ENCODE results near the gene SH3BGRL. TPM values are rescaled to one million over a fixed set of nuclear protein-coding genes. Genes with fewer than 3 reads are reported as not detected.

Gene SH3BGRL
- total and polyA plus RNA-seq, 9 of the 15 experiments (the other 6 are each of a cell fraction or from before 2014, with no cell fraction given) = 21.3 to 74.3 (median 45.4) TPM

GRCh38 chrX:81201671-81202455 is at the start of gene SH3BGRL, which contains the start of gene HMGN5 (continued):
- TF ChIP-seq, protein P1, sequence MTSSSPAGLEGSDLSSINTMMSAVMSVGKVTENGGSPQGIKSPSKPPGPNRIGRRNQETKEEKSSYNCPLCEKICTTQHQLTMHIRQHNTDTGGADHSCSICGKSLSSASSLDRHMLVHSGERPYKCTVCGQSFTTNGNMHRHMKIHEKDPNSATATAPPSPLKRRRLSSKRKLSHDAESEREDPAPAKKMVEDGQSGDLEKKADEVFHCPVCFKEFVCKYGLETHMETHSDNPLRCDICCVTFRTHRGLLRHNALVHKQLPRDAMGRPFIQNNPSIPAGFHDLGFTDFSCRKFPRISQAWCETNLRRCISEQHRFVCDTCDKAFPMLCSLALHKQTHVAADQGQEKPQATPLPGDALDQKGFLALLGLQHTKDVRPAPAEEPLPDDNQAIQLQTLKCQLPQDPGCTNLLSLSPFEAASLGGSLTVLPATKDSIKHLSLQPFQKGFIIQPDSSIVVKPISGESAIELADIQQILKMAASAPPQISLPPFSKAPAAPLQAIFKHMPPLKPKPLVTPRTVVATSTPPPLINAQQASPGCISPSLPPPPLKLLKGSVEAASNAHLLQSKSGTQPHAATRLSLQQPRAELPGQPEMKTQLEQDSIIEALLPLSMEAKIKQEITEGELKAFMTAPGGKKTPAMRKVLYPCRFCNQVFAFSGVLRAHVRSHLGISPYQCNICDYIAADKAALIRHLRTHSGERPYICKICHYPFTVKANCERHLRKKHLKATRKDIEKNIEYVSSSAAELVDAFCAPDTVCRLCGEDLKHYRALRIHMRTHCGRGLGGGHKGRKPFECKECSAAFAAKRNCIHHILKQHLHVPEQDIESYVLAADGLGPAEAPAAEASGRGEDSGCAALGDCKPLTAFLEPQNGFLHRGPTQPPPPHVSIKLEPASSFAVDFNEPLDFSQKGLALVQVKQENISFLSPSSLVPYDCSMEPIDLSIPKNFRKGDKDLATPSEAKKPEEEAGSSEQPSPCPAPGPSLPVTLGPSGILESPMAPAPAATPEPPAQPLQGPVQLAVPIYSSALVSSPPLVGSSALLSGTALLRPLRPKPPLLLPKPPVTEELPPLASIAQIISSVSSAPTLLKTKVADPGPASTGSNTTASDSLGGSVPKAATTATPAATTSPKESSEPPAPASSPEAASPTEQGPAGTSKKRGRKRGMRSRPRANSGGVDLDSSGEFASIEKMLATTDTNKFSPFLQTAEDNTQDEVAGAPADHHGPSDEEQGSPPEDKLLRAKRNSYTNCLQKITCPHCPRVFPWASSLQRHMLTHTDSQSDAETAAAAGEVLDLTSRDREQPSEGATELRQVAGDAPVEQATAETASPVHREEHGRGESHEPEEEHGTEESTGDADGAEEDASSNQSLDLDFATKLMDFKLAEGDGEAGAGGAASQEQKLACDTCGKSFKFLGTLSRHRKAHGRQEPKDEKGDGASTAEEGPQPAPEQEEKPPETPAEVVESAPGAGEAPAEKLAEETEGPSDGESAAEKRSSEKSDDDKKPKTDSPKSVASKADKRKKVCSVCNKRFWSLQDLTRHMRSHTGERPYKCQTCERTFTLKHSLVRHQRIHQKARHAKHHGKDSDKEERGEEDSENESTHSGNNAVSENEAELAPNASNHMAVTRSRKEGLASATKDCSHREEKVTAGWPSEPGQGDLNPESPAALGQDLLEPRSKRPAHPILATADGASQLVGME (CRISPR knock-in tag; IDR thresholded peaks at IDR 0.05) = no peak
- TF ChIP-seq PML (IDR thresholded peaks at IDR 0.05; ENCODE audit: low read length) (no peak), CBX8 (IDR thresholded peaks at IDR 0.05; ENCODE audit: borderline replicate concordance, extremely low read depth, low read depth, low read length, poor library complexity, severe bottlenecking) (no peak), TSC22D4 (tag; IDR thresholded peaks at IDR 0.05) (no peak), POLR2A (conservative IDR thresholded peaks at IDR 0.05) (peak; percentile 57), ZNF347 (CRISPR knock-in tag; IDR thresholded peaks at IDR 0.05; ENCODE audit: low read depth) (no peak), NFRKB (IDR thresholded peaks at IDR 0.05; ENCODE audit: low read depth) (0 out of 2 replicates have a peak, but pooled peaks have one; percentile 25), CXXC5 (CRISPR knock-in tag; IDR thresholded peaks at IDR 0.05) (no peak), KDM5B (IDR thresholded peaks at IDR 0.05; ENCODE audit: insufficient replicate concordance, low read depth, low read length) (peak; percentile 50), E2F3 (CRISPR knock-in tag; IDR thresholded peaks at IDR 0.05) (no peak), POLR2G (IDR thresholded peaks at IDR 0.05; ENCODE audit: low read depth, low read length) (peak; percentile 35; the same call in 1 of the 2 replicates), MTA3 (IDR thresholded peaks at IDR 0.05; ENCODE audit: borderline replicate concordance) (no peak), TAF1 (IDR thresholded peaks at IDR 0.05; ENCODE audit: control insufficient read depth, extremely low read depth, insufficient read depth, low read length, severe bottlenecking) (peak; percentile 12), ILF3 (IDR thresholded peaks at IDR 0.05; ENCODE audit: borderline replicate concordance) (no peak), MAZ (CRISPR knock-in tag; conservative IDR thresholded peaks at IDR 0.05 in 1 of 2, IDR thresholded peaks at IDR 0.05 in 1 of 2) (0 out of 4 replicates have a peak, but pooled peaks of 1 of the 2 experiments have one; percentile 27), EP400 (IDR thresholded peaks at IDR 0.05) (peak; percentile 14; the same call in 1 of the 2 replicates), ZNF57 (CRISPR knock-in tag; IDR thresholded peaks at IDR 0.05) (no peak), ESRRA (IDR thresholded peaks at IDR 0.05; ENCODE audit: borderline replicate concordance, low read depth) (no peak), EZH2 (IDR thresholded peaks at IDR 0.05; ENCODE audit: borderline replicate concordance, low read depth, low read length) (no peak), ZNF316 (IDR thresholded peaks at IDR 0.05) (no peak), ARID2 (IDR thresholded peaks at IDR 0.05) (no peak)
- TF ChIP-seq, protein P2, sequence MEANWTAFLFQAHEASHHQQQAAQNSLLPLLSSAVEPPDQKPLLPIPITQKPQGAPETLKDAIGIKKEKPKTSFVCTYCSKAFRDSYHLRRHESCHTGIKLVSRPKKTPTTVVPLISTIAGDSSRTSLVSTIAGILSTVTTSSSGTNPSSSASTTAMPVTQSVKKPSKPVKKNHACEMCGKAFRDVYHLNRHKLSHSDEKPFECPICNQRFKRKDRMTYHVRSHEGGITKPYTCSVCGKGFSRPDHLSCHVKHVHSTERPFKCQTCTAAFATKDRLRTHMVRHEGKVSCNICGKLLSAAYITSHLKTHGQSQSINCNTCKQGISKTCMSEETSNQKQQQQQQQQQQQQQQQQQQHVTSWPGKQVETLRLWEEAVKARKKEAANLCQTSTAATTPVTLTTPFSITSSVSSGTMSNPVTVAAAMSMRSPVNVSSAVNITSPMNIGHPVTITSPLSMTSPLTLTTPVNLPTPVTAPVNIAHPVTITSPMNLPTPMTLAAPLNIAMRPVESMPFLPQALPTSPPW (CRISPR knock-in tag; IDR thresholded peaks at IDR 0.05) = peak; percentile 44; the same call in 1 of the 2 replicates
